Stimulated activated CD8-positive, alpha-beta memory T cell treated with anti-CD3 and anti-CD28 coated beads, Interleukin-4, amount 100 ng/mL, for 4 hours (primary cell): ENCODE measurements around the gene KCNG1.

Experiments
- DNase-seq, 2 donors: peaks; one replicate each; pipeline ENCODE4 v3.0.0-alpha.2; 2020; ENCODE audit warnings: low read depth in 2 of 2, low spot score in 1 of 2

KCNG1 gene

GRCh38 chr20:51036226-51036625, 13.3 kb upstream of the KCNG1 start:
- DNase-seq = no peak

GRCh38 chr20:51034988-51035656, 12.2 kb upstream of the KCNG1 start:
- DNase-seq = no peak

- DNase-seq = no peak
Observed at GRCh38 chr20:51034476-51034875, 11.6 kb upstream of the KCNG1 start.

- DNase-seq = no peak
Observed at GRCh38 chr20:51029963-51030920, 7.3 kb upstream of the KCNG1 start.

GRCh38 chr20:51029556-51029955, 6.6 kb upstream of the KCNG1 start:
- DNase-seq = no peak

GRCh38 chr20:51028616-51029212, 5.8 kb upstream of the KCNG1 start:
- DNase-seq = no peak

- DNase-seq = no peak
Observed at GRCh38 chr20:51027035-51027795, 4.3 kb upstream of the KCNG1 start.

- no peak for DNase-seq
Observed at GRCh38 chr20:51026269-51026668, 3.4 kb upstream of the KCNG1 start.

GRCh38 chr20:51024761-51025160, 1.9 kb upstream of the KCNG1 start:
- DNase-seq = no peak

GRCh38 chr20:51023617-51024155, 779 bp upstream of the KCNG1 start:
- no peak for DNase-seq

- DNase-seq = no peak
Observed at GRCh38 chr20:51022227-51022802, 592 bp downstream of the KCNG1 start.

GRCh38 chr20:51021067-51022025, 1.6 kb downstream of the KCNG1 start:
- no peak for DNase-seq

- no peak for DNase-seq
Observed at GRCh38 chr20:51020657-51021056, 2.2 kb downstream of the KCNG1 start.

GRCh38 chr20:51019656-51020592, 3.0 kb downstream of the KCNG1 start:
- no peak for DNase-seq

GRCh38 chr20:51017251-51017650, 5.7 kb downstream of the KCNG1 start:
- no peak for DNase-seq

- DNase-seq = no peak
Observed at GRCh38 chr20:51016521-51016920, 6.4 kb downstream of the KCNG1 start.

- no peak for DNase-seq
Observed at GRCh38 chr20:51014797-51015722, 7.8 kb downstream of the KCNG1 start.
